ENCODE results near the gene KIAA0825. TPM values are rescaled to one million over a fixed set of nuclear protein-coding genes. Genes with fewer than 3 reads are reported as not detected.

Gene KIAA0825
- total RNA-seq, 1 experiment from 2014 or later = 1.6 TPM

DNA sequence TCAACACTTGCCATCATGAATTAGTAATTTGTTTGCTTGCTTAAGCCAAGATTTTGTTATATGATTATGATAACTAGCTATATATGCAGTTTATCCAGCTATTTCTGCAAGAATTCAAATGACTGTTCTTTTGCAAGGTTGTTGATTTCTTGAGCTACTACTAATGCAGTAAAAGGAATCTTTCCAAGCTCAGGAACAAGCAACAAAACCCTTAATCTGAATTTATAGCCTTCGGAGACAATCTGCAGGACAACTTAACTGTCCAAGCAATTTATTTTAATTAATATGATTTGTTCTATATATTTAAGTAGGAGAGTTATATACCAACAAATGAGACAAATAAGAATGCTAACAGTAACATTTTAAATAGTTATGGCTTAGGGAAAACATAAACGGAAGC is 450.3 kb downstream of the KIAA0825 start:
- Histone ChIP-seq H3K4me3 (ENCODE audit: low read depth in 2 of 2, low read length in 2 of 2) (no peak overlapping the region), H3K27ac (ENCODE audit: low read length) (no peak overlapping the region), H3K4me1 (ENCODE audit: control insufficient read depth, insufficient read depth, low read length) (no peaks in the 10 kb centered on the region), H3K9me3 (ENCODE audit: control insufficient read depth, insufficient read depth, low read depth, low read length) (no peaks in the 10 kb centered on the region), H3K36me3 (ENCODE audit: control insufficient read depth, insufficient read depth, low read length) (no peaks in the 10 kb centered on the region), H3K27me3 (ENCODE audit: control insufficient read depth, insufficient read depth, low read length) (no peaks in the 10 kb centered on the region)
- intact Hi-C loops (cut with micrococcal nuclease; ENCODE audit: unreplicated experiment) = no loop called here
- POLR2A ChIA-PET = no interaction called here
- in situ Hi-C loops (cut with HindIII; ENCODE audit: low pct_unique_long_range_greater_than_20kb, low sequenced_read_pairs) = no loop called here
- no TSS peak for BruUV-seq (replicated peaks)
- DNase-seq (ENCODE audit: low read depth, low spot score) = no peak
- CTCF ChIA-PET = no interaction called here
- ATAC-seq = no peak
- TF ChIP-seq, protein P1, sequence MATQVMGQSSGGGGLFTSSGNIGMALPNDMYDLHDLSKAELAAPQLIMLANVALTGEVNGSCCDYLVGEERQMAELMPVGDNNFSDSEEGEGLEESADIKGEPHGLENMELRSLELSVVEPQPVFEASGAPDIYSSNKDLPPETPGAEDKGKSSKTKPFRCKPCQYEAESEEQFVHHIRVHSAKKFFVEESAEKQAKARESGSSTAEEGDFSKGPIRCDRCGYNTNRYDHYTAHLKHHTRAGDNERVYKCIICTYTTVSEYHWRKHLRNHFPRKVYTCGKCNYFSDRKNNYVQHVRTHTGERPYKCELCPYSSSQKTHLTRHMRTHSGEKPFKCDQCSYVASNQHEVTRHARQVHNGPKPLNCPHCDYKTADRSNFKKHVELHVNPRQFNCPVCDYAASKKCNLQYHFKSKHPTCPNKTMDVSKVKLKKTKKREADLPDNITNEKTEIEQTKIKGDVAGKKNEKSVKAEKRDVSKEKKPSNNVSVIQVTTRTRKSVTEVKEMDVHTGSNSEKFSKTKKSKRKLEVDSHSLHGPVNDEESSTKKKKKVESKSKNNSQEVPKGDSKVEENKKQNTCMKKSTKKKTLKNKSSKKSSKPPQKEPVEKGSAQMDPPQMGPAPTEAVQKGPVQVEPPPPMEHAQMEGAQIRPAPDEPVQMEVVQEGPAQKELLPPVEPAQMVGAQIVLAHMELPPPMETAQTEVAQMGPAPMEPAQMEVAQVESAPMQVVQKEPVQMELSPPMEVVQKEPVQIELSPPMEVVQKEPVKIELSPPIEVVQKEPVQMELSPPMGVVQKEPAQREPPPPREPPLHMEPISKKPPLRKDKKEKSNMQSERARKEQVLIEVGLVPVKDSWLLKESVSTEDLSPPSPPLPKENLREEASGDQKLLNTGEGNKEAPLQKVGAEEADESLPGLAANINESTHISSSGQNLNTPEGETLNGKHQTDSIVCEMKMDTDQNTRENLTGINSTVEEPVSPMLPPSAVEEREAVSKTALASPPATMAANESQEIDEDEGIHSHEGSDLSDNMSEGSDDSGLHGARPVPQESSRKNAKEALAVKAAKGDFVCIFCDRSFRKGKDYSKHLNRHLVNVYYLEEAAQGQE (IDR thresholded peaks at IDR 0.05; ENCODE audit: insufficient read depth in 1 of 2, low read depth in 2 of 2, low read length in 1 of 2) = no peak
- TF ChIP-seq, protein P2, sequence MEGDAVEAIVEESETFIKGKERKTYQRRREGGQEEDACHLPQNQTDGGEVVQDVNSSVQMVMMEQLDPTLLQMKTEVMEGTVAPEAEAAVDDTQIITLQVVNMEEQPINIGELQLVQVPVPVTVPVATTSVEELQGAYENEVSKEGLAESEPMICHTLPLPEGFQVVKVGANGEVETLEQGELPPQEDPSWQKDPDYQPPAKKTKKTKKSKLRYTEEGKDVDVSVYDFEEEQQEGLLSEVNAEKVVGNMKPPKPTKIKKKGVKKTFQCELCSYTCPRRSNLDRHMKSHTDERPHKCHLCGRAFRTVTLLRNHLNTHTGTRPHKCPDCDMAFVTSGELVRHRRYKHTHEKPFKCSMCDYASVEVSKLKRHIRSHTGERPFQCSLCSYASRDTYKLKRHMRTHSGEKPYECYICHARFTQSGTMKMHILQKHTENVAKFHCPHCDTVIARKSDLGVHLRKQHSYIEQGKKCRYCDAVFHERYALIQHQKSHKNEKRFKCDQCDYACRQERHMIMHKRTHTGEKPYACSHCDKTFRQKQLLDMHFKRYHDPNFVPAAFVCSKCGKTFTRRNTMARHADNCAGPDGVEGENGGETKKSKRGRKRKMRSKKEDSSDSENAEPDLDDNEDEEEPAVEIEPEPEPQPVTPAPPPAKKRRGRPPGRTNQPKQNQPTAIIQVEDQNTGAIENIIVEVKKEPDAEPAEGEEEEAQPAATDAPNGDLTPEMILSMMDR (IDR thresholded peaks at IDR 0.05) = no peak
- TF ChIP-seq TCF7L2 (IDR thresholded peaks at IDR 0.05; ENCODE audit: low read depth, low read length) (no peak), SIN3A (IDR thresholded peaks at IDR 0.05; ENCODE audit: borderline replicate concordance, insufficient read depth, low read depth, low read length) (no peak), POLR2AphosphoS5 (IDR thresholded peaks at IDR 0.05; ENCODE audit: low read depth, low read length) (no peak)

DNA sequence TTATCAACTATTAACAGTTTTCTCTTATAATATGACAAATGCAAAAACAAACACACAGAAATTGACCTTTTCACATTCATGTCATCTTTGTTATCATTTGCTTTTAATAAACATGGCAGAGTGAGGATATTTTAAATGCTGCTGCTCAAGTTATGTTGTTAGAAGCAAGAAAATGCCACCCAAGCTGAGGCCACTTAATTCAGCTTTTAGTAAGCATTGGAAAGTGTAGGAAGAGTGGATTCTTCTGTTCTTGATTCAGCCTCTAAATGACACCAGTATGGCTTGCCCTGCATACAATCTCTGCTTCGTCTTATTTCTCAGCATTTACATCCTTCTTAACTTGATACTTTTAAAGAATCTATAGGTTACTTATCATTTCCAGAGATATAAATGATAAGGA is 456.6 kb downstream of the KIAA0825 start:
- in situ Hi-C loops (cut with HindIII; ENCODE audit: low pct_unique_long_range_greater_than_20kb, low sequenced_read_pairs) (no loop called here), intact Hi-C loops (cut with micrococcal nuclease; ENCODE audit: unreplicated experiment) (no loop called here)
- no peaks in the 10 kb centered on the region for H3K4me1 ChIP-seq (ENCODE audit: control insufficient read depth, insufficient read depth, low read length)
- H3K27ac ChIP-seq (ENCODE audit: low read length) = no peak overlapping the region
- DNase-seq (ENCODE audit: low read depth, low spot score) (no peak), ATAC-seq (no peak)
- no peaks in the 10 kb centered on the region for H3K36me3 ChIP-seq (ENCODE audit: control insufficient read depth, insufficient read depth, low read length)
- ChIA-PET POLR2A (no interaction called here), CTCF (no interaction called here)
- H3K9me3 ChIP-seq (ENCODE audit: control insufficient read depth, insufficient read depth, low read depth, low read length) = no peaks in the 10 kb centered on the region
- H3K4me3 ChIP-seq (ENCODE audit: low read depth in 2 of 2, low read length in 2 of 2) = no peak overlapping the region
- no TSS peak for BruUV-seq (replicated peaks)
- no peak for TF ChIP-seq TCF7L2 (IDR thresholded peaks at IDR 0.05; ENCODE audit: low read depth, low read length)
- TF ChIP-seq POLR2AphosphoS5 (IDR thresholded peaks at IDR 0.05; ENCODE audit: low read depth, low read length) = no peak
- TF ChIP-seq, protein P2 (IDR thresholded peaks at IDR 0.05) = no peak
- TF ChIP-seq SIN3A (IDR thresholded peaks at IDR 0.05; ENCODE audit: borderline replicate concordance, insufficient read depth, low read depth, low read length) = no peak
- TF ChIP-seq, protein P1 (IDR thresholded peaks at IDR 0.05; ENCODE audit: insufficient read depth in 1 of 2, low read depth in 2 of 2, low read length in 1 of 2) = no peak
- 0 out of 2 replicates have a peak, but pooled peaks cover 2% of the 10 kb centered on the region for H3K27me3 ChIP-seq (ENCODE audit: control insufficient read depth, insufficient read depth, low read length)

Measured in Panc1 (cell line).